HG02642 (cell line): ENCODE results near the gene CAPN13.

Experiments
- ATAC-seq: cut with Tn5 transposase; IDR thresholded peaks from one replicate; pipeline ENCODE4 v1.9.1; 2021; ENCODE audit warnings: mild to moderate bottlenecking; ENCODE audit not compliant: unreplicated experiment, poor library complexity

The CAPN13 gene

DNA sequence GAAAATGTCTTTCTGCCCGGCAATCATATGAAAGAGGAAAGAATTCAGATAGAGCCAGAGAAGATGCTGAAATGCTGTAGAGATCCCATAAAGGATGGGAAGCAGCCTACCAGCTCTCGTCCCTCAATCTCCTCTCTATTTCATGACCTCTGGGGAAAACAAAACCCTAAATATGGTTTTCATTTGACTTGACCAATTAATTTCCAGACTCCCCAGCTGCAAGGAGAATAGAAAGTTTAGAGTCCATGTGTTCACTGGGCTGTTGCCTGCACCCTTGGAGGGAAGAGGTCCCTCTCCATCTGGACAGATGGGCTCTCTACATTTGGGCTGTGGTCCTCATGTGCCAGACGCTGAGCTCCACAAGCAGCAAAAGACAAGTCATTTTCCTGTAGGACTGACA is 40.6 kb downstream of the CAPN13 start:
- ATAC-seq, result no peak

DNA sequence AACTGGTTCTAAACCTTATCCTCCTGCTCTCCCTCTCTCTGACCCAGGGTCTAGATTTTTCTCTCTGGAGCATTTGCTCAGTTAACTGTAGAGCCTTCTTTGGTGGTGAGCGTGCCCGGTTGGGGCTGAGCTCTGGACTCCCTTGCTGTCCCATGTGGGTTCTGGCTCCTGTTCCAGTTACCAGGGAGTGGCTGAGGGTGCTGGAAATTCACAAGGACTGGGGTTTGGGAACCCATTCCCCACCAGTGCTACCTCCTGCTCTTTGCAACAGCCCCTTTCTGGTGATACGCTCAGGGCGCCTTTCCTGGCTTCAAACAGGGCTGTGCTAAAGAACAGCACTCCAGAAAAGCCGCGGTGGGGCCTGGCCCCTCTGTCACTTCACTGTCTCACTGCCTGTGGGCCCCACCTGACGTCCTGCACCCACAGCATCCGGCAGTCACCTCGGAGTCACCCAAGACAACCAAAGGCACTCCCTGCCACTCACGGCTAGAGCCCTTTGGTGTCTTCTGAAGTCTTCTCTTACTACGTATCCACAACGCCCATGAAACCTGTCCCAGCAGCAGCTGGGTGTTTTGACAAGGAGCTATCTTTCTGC is 41.3 kb downstream of the CAPN13 start:
- no peak for ATAC-seq

DNA sequence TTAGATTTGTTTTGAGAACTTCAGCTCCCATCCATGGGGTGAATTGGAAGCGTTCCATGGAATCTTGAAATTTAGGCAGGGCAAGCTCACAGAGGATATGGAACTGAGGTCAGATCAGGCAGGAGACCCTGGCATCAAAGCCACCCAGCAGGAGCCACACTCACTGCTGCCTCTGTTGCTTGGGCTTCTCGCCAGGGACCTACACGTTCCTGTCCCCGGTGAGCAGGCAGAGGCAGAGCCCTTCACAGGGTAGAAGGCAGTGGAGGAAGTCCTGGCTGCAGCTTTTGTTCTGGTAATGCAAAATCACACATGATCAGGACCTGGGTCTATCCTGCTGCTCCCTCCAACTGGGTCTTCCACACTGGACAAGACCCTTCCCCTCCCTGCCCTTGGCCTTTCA is 42.1 kb downstream of the CAPN13 start:
- ATAC-seq, result no peak

DNA sequence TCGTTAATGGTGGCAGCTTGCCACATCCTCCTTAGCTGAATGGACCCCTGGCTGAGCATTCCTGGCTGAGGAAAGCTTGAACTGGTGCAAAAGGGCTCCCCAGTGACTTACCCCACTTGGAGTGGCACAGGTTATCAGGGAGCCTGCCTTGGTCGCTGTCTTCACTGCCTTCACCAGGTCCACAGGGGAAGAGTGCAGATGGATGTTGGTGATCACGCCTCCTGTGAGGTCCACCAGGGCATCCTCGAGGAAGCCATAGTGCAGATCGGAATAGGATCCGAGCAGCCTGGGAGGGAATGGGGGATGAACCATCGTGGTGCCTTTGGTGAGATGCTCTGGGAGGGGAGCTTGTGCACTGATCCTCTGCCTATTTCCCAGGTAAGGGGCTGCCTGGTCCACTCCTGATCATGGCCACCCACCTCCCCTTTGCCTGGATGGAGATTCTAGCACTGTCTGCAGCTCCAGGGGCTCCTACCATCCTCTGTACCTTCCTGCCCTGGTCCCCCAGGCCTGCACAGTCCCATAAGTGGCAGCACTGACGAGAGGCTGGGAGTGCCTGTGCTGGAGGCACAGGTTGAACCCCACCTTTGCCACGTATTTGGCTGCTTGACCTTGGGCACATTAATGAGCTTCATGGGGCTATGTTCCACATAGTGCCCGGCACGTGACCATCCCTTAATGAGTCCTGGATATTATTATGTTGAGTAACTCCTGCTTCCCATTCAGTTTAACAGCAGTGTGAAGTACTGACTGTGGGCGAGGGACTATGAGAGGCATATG is 43.0 kb downstream of the CAPN13 start:
- ATAC-seq, result no peak

DNA sequence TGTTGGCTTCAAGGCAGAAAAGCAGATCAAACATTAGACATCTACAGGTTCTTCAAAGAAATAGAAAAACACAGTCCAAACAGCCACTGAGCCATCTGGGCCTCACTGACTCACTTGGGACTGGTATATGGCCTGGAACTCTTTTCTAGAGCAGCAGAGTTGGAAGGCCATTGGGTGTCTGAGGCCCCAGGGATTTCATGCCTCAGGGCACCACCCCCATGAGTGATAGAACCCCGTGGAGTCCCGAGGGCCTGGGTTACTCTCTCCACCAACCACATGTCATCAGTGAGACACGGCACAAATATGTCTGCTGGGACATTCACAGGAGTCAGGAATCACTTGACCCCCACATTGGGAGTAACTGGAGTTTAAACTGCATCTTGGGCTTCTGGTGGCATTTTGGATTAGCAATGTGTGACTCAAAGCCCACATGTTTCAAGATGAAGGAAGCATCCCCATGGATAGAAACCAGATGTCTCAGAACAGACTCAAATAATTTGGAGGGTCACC is 44.0 kb downstream of the CAPN13 start:
- ATAC-seq, result no peak

DNA sequence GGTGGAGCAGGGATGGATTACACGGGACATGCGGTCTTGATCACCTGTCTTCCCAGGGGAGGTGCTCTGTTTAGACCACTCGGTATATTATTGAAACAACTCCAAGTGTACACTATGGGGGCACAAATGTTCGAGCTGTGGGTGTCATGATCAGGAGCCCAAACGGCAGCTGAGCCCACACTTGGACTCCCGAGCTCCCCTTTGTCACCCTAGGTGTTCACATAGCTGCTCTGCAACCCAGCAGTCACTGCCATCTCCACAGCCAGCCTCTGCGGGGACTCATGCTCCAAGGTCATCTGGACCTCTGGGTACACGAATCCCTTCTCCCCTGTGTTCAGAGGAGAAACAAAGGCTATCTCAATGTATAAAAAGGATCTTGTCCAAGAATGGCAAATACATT is 46.0 kb downstream of the CAPN13 start:
- no peak for ATAC-seq

DNA sequence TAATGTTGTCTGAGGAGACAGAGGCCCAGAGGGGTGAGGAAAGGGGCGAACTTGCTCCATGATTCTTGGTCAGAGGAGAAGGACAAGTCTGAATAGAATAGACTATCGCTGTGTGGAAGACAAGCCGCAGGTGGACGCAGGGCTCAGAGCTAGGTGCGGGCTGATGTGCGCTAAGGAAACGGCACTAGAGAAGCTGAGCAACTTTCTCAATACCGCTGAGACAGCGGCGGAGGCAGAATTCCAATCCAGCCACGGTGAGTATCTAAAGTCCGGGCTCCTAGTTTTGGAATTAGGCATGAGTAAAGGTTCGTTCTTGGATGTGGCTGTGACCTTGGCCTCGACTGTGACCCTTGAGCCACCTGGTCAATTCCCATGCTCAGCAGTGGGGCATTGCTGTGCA is 47.8 kb downstream of the CAPN13 start:
- ATAC-seq, result no peak

DNA sequence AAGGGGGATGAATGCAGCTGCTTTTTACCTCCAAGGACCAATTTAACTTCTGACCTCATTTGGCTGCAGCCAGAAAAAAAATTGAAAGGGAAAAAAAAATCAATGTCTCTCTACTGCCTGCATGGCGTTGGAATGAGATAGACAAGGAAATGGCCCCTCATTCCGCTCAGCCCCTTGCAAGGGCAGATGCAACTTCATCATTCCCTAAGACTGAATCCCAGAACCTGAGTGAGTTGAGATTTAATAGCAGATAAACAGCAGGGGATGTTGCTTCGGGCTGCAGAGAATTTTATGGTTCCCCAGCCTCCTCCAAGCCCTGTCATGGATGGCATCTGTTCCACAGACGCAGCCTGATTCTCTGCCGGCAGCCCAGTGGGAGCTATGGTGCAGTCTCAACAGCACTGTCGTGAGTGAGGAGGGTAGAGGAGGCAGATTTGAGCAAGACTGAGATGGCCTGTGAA is 49.0 kb downstream of the CAPN13 start:
- no peak for ATAC-seq

DNA sequence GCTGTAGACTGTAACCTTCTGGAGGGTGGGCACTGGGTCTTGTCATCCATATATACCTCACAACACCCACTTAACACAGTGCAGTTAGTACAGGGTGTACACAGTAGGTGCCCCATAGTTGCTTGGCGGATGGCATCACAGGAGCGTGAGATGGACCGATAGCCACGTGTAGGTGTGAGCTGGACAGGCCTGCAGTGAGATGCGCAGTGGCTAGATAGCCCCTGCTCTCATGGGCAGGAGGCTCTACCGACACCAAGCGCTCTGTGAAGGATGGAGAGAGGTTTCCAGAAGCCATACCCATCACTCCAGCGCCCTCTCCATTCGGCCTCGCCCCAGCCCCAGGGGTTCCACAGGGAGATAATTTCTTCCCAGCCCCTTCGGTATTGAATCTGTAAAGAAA is 49.5 kb downstream of the CAPN13 start:
- no peak for ATAC-seq

DNA sequence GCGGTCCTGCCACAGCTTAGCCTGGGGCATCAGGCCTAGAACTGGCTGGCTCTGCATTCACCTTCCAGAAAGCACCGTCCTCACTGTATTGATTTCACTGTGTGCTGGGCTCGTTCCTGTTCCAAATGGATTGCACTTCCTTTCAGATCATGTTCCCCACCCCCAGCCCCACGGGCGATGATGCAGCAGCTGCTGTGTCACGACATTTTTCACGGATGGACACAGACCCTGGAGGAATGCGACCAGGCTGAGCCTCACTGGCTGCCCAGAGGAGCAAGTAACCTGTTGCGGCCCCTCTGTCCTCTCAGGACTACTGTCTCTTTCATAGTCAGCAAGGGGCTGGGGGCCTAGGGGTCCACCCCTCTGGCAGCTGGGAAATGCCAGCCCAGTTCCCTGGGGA is 50.3 kb downstream of the CAPN13 start:
- ATAC-seq, result no peak

DNA sequence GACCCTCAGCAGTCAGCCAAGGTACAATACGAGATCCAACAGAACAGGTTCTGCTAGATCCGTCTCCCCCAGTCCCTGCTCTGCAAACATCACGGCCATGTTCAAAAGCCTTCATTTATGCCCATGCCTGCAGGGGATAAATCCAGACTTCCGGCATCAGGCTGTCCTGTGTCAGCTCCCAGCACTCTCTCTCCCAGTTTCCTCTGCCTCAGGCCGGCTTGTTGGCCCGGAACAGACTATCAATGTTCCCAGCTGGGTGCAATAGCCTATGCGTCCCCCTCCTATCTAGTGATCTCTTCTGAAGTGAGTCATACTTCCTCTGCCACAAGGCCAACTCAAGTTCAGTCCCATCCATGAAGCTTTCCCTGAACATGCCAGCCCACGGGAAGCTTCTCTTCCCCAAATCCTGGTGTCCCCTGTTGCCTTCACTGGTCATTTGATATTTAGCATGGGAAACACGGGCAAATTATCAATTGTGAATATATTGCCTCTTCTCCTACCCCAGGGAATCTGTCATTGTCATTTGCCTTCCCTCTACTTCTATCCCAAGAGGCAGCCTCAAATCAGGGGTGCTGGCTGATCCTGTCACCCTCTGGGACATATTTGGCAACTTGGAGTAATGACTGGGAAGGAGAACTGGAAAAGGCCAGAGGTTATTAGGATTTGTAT is 51.1 kb downstream of the CAPN13 start:
- ATAC-seq, result no peak

DNA sequence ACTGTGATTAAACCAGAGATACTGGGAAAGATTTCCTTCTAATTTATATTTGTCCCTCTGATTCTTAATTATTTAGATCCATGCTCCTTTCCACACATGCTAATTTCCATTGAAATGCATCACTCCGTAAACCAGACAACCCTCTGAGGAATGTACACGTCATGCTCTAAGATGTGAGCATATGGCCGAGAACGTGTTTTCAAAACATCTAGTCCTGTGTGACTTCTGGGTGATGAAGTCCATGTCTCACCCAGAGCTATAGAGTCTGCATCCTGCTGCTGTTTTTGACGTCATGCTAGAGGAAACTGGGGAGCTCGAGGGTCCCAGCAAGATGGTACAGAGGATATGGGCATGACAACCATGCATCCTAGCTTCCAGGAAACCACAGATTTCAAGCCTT is 53.6 kb downstream of the CAPN13 start:
- no peak for ATAC-seq

DNA sequence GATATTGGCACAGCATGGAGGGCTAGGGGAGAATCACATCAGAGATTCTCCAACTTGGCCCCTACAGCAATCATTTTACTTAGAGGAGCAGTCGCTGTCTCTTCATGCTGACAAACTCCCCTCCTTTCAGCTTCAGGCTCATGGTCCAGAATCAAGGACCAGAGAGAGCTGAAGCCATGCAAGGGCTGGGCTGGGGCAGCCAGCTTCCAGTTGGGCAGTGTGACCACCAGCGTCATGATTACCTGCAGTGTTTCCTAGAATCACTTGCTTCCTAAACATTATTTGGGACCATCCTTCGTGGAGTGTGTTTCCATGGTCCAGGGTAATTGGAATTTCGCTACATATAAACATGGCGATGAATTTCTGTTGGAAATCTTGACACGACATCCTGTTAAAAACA is 54.4 kb downstream of the CAPN13 start:
- ATAC-seq, result no peak

DNA sequence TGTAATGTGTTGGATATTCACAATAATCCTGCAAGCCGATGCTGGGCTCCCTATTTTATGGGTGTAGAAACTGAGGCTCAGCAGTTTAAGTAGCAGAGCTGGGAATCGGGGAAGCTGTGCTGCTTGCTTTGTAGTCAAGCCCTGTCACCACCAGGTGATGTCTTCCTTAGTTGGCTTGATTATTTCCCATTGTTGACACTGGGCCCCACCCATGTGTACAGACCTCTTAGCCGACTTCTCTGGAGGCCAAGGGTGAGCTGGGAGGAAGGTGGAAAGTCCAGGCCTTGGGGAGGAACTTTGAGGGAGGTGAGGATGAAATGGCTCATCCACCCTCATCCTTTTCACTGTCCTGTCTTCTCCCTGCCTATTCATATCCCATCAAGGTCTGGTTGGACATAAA is 60.0 kb downstream of the CAPN13 start:
- ATAC-seq, result no peak

DNA sequence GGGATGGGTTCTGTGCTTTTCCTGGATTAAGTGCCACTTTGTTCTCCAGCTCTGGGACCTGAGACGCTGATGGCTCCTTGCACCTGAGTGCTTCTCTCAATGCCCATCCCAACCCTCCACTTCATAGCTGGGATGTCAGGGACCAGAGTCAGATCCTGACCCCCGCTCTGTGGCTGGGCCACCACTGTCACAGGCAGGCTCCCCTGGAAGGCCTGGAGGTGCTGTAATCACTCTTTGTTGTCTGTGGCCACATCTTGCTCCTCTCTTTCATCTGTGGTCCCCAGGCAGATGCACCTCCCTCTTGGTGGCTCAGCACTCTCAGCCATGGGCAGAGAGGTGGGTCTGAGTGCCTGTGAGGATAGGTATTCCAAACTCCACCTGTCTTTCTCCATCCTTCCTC is 62.4 kb downstream of the CAPN13 start:
- no peak for ATAC-seq

DNA sequence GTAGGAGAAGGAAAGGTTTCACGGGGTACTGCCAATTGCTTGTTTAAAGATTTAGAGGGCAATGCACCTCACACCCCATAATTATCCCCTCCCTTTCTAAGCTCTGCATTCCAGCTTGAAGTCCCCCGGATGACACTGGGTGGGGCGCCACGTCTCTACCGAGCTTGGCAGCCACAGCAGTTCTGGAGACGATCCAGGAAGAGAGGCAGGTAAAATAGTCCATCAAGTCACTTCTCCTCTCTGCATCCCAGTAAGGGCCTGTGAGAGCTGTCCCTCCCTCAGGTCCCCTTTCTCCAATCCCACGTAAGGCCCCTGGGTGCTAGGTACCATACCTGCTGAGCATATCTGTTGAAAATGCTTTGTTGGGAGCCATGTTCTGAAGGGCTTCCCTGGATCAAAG is 65.7 kb downstream of the CAPN13 start:
- no peak for ATAC-seq

DNA sequence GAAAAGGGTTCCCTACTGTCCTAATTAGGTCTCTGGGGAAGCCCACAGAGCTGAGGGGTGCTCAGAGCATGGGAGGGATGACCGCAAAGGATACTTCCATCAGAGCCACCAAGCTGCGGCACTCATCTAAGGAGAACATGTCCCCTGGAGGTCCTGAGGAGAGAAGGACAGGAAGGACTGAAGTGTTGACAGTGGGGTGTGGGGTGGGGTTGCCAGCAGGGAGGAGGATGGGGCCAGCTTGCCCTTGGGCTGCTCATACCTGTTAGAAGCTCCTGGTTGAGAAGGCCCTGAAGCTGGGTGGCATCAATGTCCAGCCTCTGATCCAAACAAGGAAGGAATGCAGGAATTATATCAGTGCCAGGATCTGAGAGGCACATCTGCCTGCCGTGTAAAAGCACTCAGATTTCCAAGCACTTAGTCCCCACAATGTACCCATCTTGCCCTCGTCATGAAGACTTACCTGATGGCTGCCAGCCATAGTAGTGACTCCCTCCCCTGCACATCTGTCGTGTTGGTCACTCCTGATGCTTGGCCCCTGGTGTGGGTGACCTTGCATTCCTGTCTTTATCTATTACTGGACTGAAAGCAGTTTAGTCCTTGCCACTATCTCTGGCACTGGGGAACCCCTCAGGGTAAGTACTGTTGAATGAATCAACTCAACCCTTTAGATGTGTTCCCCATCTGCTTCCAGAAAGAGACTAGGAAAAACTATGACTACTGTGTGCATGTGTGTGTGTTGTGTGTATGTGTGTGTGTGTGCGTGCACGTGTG is 68.9 kb downstream of the CAPN13 start:
- ATAC-seq, result no peak

DNA sequence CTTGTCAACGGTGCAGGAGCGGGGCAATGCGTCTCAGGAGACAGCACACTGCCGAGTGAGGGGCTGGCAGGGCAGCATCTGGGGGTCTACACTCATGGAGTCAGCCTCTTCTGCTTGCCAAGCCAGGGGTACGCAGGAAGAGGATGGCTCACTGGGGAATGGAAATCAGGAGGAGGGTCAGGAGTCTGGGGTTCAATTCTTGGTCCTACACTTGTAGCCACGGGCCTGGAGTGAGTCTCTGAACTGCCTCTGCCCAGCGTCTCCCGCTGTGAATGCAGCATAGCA is 70.0 kb downstream of the CAPN13 start:
- ATAC-seq, result no peak

DNA sequence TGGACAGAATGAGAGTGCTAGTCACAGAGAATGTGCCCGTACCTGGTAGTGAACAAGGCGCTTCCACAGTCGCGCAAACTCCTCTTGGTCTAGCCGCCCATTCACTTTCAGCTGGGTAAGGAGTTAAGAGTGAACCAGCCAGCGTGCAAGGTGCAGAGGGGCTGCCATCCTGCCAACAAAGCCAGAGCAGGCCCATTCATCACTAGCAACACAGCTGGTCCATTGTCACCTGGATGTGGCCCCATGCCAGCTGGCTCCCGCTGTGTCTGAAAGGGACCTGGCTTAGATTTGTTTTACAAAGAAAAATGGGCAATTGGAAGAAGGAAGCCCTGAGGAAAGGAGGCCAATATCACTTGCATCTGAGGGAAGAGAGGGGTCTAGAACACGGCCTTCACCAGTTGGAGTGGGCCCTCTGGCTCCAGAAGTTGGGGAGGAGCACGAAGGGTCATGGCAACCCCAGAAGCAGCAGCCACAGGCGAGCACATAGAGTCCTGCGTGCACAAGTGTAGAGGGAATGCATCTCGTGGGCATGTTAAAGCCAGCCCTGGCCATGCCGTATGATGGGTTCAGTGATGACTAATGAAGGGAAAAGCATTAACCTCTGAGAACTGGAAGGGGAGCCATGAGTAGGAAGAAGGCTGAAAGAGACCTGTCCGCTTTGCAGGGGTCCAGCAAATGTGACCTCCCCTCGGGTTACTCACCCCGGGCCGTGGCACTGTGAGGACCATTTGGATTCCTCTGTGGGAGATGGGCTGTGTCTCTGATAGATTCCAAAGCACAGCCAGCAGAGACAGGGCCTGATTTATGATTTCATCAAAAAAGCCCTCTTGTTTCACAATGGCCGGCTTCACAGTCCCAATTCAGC is 70.6 kb downstream of the CAPN13 start:
- ATAC-seq, result no peak

DNA sequence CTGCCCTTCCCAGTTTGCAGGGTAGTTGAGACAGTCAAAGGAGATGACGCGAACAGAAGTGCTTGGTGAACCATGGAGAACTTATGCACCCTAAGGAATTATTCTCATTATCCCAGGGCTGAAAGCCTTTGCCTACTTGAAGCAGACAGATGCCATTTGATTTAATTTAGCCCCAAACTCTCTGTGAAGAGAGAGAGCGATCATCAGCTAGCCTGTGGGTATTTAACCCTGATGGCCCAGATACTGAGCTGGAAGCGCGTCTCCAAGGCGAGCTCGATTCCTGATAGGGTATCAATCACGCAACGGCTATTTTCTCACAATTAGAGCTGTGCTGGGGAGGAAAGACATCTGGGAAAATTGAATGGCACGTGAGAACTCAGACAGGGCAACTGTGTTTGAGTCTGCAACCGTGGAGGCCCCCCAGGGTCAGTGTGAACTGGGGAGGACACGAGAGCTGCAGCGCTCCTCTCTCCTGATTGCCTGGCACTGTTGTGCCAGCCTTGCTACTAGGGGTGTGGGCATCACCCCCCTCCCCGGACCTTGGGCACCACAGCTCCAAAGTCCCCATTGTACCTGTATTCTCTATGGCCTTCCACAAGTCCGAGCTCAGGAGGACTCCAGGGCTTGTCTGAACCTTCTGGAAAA is 73.2 kb downstream of the CAPN13 start:
- ATAC-seq, result no peak
